Panc1 (cell line): ENCODE results near the gene PSORS1C1. TPM values are rescaled to one million over a fixed set of nuclear protein-coding genes. Genes with fewer than 3 reads are reported as not detected.
"Not testable (repeated sequence)": the region's sequence is repeated elsewhere in the genome, so short reads cannot be mapped to it uniquely, and the experiment has no call there.

Experiments used
- ATAC-seq: fragments of 200-7000 bp; cut with Tn5 transposase; 2 replicates; pipeline ENCODE4 v1.9.1; 2020; ENCODE audit warnings: mild to moderate bottlenecking, moderate library complexity
- BruUV-seq: library from RNA; stranded (reverse); fragments of 400-500 nt; replicated peaks from 2 replicates; lab custom pipeline; 2021; lab: Mats Ljungman, UMichigan
- CTCF ChIA-PET: fragments of 300-600 bp; sonication (Branson Sonifier 250); formaldehyde crosslinking; loops from one replicate; lab custom pipeline; 2022; ENCODE audit warnings: antibody characterized with exemption; lab: Charles Lee
- POLR2A ChIA-PET: fragments of 300-600 bp; sonication (Branson Sonifier 250); formaldehyde crosslinking; loops from one replicate; lab custom pipeline; 2022; ENCODE audit warnings: antibody characterized with exemption; lab: Charles Lee
- DNase-seq: peaks from one replicate; pipeline ENCODE4 v3.0.0-alpha.2; 2010; ENCODE audit warnings: low read depth, low spot score
- H3K27ac ChIP-seq: 2 replicates; pipeline ENCODE4 v1.5.1; 2011; ENCODE audit warnings: mild to moderate bottlenecking, low read length, inconsistent platforms
- H3K27me3 ChIP-seq: fragments of 200-500 bp; sonication (Bioruptor generic); 2 replicates; pipeline ENCODE4 v1.6.0; 2014; ENCODE audit warnings: low read length, inconsistent platforms; ENCODE audit not compliant: control insufficient read depth, insufficient read depth
- H3K36me3 ChIP-seq: fragments of 200-500 bp; sonication (Bioruptor generic); 2 replicates; pipeline ENCODE4 v1.5.1; 2014; ENCODE audit warnings: inconsistent platforms, mild to moderate bottlenecking, low read length, moderate library complexity; ENCODE audit not compliant: control insufficient read depth, insufficient read depth
- H3K4me1 ChIP-seq: 2 replicates; pipeline ENCODE4 v1.5.1; 2011; ENCODE audit warnings: inconsistent platforms, mild to moderate bottlenecking, low read length, moderate library complexity; ENCODE audit not compliant: control insufficient read depth, insufficient read depth
- H3K4me3 ChIP-seq, 2 experiments: 2 replicates each; pipeline ENCODE4 v1.5.1; 2011 to 2012; ENCODE audit warnings: low read depth in 2 of 2, low read length in 2 of 2, mild to moderate bottlenecking in 2 of 2, inconsistent platforms in 1 of 2, moderate library complexity in 1 of 2
- H3K9me3 ChIP-seq: fragments of 200-500 bp; sonication (Bioruptor generic); 2 replicates; pipeline ENCODE4 v1.5.1; 2014; ENCODE audit warnings: low read depth, mild to moderate bottlenecking, inconsistent platforms, low read length, moderate library complexity; ENCODE audit not compliant: control insufficient read depth, insufficient read depth
- in situ Hi-C: cut with HindIII; loops from 2 replicates; pipeline ENCODE4 v1.10.0; 2016; ENCODE audit warnings: low sequenced_read_pairs, low pct_unique_long_range_greater_than_20kb
- intact Hi-C: fragments of 100-400 bp; cut with micrococcal nuclease; formaldehyde crosslinking; loops from one replicate; pipeline ENCODE4 v1.10.0; 2022; ENCODE audit not compliant: unreplicated experiment
- total RNA-seq: library from RNA; stranded (reverse); gene quantifications from one replicate; pipeline ENCODE4 v1.2.1, GENCODE V29; 2021; ENCODE audit not compliant: unreplicated experiment

The PSORS1C1 gene
- total RNA-seq, 1 experiment from 2014 or later: 2.9 TPM

DNA sequence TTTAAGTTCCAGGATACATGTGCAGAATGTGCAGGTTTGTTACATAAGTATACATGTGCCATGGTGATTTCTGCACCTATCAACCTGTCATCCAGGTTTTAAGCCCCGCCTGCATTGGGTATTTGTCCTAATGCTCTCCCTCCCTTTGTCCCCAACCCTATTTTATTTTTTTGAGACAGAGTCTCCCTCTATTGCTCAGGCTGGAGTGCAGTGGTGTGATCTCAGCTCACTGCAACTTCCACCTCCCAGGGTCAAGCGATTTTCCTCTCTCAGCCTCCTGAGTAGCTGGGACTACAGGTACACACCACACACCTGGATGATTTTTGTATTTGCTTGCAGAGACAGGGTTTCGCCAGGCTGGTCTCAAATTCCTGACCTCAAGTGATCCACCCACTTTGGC, 74.6 kb downstream of the PSORS1C1 start:
- intact Hi-C loops, DNase-seq, CTCF ChIA-PET, ATAC-seq, POLR2A ChIA-PET, BruUV-seq, H3K4me3 ChIP-seq, H3K36me3 ChIP-seq, H3K9me3 ChIP-seq, H3K4me1 ChIP-seq, H3K27me3 ChIP-seq, H3K27ac ChIP-seq, in situ Hi-C loops: not testable (repeated sequence)

Other genes with a start within 250 kb of the PSORS1C1 start
- 95.2 TPM for gene DDR1, start 230.3 kb upstream of the PSORS1C1 start, total RNA-seq
- 27.5 TPM for gene GTF2H4, start 206.6 kb upstream of the PSORS1C1 start, total RNA-seq
- gene VARS2, start 200.6 kb upstream of the PSORS1C1 start, total RNA-seq: 42.7 TPM
- gene SFTA2, start 182.6 kb upstream of the PSORS1C1 start, total RNA-seq: not detected
- not detected for gene MUCL3, start 173.8 kb upstream of the PSORS1C1 start, total RNA-seq
- not detected for gene MUC21, start 131.1 kb upstream of the PSORS1C1 start, total RNA-seq
- gene MUC22, start 104.3 kb upstream of the PSORS1C1 start, total RNA-seq: not detected
- gene C6orf15, start 2.2 kb upstream of the PSORS1C1 start, total RNA-seq: not detected
- gene CDSN, start 5.6 kb downstream of the PSORS1C1 start, total RNA-seq: not detected
- gene PSORS1C2, start 24.3 kb downstream of the PSORS1C1 start, total RNA-seq: not detected
- 37.1 TPM for gene CCHCR1, start 43.0 kb downstream of the PSORS1C1 start, total RNA-seq
- 21.4 TPM for gene TCF19, start 43.8 kb downstream of the PSORS1C1 start, total RNA-seq
- gene POU5F1, start 55.9 kb downstream of the PSORS1C1 start, total RNA-seq: 1.1 TPM
- gene HLA-C, start 157.3 kb downstream of the PSORS1C1 start, total RNA-seq: 170 TPM
- gene HLA-B, start 242.4 kb downstream of the PSORS1C1 start, total RNA-seq: 191 TPM